Fibroblast of skin of left biceps (primary cell): ENCODE measurements around the gene GORASP1.

ENCODE experiments used
- DNase-seq, 2 experiments: peaks; one replicate each; pipeline ENCODE4 v3.0.0-alpha.2; 2013; ENCODE audit warnings: low read depth in 2 of 2

Gene GORASP1

DNA sequence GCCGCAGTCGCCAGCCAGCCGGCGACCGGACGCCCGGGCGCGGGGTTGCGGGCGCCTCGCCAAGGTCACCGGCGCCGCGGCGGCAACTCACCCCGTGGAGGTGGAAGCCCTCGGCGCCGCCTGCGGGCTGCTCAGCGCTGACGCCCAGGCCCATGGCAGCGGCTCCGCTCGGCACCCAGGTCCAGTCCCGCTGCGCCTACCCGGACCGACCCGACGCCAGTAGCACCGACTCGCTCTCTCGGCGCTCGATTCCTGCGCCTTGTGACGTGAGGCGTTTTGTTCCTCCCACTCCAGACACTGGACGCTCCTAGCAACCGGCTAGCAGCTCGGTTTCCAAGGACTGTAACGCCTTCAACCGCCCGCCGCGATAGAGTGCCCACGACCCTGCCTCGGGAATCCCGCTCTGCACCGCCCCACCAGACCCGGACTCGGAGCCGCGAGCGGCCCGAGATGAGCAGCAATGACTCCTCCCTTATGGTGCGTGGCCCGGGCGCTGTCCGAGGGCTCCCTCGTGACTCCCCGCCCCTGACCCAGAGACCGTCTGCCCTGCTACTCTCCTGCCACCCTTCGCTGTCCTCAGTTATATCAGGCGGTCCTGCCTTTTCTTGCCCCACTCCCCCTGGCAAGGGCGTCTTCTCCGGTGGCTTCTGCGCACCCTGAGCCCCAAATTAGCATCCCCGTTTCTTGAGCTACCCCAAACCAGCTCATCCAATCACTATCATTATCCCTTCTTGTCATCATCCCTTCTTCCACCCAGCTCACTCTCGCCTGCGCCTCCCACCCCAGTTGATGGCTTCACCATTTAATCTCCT lies at the start of gene GORASP1, which contains the start of gene TTC21A:
Gene GORASP1 (minus strand): TSS at position 240 of the 812 bp plus-strand sequence. CDS start 86 bp downstream, at position 154.
Gene TTC21A (plus strand): TSS at position 293 of the 812 bp plus-strand sequence. CDS start 158 bp downstream, at position 451.
- DNase-seq: peak; percentile 55 to 56

DNA sequence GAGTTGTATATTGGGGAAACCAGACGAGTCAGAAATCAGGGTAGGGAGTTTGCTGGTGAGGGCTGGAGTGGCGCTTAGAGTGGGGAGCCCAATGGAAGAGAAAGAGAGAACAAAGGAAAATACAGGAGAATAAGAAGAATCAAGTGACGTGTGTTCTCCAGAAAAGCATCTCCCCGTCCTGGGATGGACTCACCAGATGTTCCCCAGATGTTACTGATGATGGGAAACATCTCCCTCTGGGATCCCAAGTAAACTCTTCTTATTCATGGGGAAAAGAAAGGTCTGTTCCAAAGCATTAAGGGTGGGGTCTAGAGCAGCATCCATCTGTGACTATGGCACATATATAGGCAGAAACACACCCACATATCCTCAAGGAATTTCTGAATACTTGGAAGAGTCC lies 49.0 kb upstream of the GORASP1 start:
- DNase-seq: no peak

DNA sequence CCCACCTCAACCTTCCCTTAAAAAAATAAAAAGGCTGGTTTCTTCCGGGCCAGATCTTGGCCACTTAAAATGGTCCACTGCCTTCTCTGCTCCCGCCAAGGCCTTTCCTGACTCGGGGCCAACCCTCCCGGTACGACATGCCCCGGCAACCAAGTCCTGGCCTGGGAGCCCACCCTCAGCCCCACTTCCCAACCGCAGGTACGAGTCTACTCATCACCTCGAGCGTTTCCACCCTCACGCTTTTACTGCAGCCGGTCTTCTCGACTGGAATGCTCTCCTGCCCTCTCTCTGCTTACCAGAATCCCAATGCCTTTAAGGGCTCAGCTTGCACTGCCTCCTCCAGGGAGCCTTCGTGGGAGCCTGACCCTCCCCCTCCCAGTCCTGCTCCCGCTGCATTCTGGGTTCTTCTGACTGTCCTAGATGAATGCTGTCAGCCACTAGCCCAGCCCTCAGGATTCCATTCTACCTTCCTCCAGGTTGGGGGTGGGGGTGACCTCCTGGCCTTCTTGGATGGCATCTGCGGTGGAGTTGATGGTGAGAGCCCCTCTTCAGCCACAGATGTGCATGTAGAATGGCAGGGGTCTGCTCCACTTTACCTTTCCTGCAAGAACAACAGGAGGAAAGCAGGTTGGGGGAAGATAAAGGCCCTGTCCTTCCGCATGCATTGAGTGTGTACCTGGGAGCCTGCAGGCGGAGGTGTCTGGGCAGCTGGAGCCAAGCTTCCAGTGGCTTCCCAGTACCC lies 47.0 kb upstream of the GORASP1 start:
- no peak for DNase-seq

DNA sequence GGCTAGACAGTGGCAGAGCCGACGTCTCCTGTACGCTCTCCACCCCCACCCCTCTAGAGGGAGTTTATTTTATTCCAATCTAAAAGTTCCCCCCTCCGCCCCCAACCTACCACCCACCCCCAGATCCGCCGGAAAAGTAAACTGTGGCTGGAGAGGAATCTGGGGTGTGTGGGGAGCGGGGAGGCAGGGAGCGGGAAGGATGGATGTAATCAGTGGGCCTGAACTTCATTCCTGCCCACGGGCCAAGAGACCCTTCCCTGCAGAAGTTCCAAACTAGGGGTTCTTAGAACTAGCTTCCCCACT lies 46.5 kb upstream of the GORASP1 start:
- no peak for DNase-seq

DNA sequence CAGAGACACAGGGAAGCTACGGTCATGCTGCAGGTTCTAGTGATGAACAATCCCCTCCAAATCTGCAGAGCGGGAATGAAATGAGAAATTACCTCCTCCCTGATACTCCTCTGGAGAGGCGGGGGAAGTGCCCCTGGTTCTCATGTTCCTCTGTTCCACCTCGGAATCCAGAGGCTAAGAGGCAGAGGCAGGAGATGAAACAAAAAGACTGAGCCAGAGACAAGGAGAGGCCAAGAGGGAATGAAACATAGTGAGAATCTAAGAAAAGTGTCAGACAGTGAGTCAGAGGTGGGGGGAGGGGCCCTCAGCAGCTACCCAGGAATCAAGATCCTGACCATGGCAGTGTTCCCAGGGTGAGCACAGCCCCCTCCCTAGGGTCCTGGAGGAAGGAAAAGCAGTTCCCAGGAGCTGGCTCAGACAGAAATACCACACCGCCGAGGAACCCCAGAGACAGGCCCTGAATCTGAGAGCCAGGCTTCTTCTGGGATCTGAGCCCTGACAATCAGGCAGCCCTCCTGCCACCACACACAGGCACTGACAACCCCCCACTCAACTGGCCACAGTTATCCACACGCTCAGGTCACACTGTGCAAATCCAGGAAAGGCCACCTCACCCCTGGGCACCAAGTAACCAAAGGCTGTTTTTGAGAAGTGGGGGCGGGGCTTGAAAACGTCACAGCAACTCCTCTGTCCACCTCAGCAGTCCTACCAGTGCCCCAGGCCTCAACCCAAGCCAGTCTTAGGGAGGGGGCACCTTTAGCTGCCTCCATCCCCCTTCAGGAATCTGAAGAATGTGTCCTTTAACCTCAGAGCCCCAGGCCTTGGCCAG lies 43.6 kb upstream of the GORASP1 start:
- peak; percentile 97 for DNase-seq

DNA sequence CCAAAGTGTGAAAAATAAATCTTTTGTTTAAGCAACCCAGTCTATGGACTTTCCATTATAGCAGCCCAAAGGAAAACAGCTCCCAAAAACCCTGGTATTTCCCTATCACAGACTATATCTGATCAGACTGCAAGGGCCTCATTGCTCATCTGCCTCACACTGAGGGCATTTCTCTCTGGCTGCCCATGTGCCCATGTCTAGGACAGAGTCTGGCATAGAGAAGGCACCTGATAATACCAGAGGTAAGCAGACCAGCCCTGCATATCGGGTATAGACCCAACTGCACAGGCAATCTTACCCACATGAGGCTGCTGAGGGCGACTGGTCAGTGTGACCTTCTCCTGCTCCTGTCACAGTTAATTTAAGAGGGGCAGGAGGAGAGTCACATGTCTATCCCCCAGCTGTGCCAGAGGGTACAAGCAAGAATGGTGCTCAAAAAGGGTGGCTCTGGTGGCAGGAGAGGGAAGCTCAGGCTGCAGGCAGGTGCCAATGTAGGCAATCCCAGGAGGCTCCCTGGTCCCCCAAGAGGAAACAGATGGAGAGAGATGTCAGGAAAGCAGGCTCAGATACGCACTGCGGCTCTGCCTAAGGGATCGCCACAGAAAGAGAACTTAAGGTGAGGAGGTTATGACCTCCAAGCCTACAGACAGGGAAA lies 42.8 kb upstream of the GORASP1 start:
- DNase-seq: no peak

DNA sequence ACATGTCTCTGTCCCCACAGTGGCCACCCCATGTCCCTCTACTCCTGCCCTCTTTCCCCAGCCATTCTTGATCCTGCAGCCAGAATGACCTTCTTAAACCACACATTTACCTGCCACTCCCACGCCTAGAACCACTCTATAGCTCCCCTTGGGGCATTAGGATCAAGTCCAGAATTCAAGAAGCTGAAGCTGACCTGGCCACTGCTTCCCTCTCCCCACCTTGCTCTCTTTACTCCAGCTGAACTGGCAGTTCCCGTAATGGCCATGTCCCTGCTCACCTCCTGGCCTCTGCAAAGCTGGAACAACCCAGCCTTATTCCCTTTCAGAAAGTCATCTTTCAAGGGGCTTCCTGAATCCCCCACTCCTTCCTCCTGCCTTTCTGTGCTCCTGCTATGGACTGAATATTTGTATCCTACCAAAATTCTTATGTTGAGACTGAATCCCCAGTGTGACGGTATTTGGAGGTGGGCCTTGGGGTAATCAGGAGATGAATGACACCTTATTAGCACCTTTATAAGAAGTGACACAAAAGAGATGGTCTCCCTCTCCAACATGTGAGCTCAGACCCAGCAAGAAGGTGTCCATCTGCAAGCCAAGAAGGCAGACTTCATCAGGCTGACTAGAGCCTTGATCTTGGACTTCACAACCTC lies 42.2 kb upstream of the GORASP1 start:
- DNase-seq: no peak

DNA sequence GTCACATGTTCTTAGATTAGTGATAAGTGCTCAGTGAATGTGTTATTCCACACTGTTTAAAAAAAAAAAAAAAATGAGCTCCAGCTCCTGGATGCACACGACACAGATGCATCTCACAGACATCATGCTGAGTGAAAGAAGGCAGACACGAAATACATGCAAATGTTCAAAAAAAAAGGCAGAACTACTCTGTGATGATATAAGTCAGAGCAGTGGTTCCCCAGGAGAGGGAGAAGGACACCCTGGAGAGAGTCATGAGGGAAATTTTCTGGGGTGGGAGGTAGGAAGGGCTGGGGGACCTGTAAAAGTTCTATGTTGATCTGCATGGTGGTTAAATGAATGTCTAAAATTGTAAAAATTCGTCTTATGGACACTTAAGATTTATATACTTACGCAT lies 41.6 kb upstream of the GORASP1 start:
- DNase-seq: no peak

DNA sequence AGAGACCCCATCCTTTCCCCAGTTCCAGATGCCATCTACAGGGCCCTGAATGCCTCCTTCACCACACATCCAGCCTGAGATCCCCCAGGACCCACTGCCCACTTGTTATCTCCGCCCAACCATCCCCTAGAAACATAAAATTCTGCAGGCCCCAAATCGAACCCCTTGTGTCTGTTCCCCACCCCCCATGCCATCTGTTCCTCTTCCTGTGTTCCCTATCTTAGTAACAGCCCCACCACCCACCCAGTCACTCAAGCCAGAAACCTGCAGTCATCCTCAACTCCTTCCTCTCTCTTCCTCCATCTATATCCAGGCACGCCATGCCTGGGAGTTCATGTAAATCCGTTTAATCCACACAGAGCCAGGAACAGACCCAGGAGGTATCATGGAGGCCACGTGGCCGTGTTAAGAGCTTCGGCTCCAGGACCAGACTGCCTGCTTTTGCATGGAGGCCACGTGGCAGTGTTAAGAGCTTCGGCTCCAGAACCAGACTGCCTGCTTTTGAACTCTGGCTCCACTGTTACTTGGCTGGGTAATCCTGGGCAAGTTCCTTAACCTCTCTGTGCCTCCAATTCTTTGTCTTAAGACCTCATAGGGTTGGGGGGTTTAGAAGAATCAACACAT lies 41.1 kb upstream of the GORASP1 start:
- no peak for DNase-seq

DNA sequence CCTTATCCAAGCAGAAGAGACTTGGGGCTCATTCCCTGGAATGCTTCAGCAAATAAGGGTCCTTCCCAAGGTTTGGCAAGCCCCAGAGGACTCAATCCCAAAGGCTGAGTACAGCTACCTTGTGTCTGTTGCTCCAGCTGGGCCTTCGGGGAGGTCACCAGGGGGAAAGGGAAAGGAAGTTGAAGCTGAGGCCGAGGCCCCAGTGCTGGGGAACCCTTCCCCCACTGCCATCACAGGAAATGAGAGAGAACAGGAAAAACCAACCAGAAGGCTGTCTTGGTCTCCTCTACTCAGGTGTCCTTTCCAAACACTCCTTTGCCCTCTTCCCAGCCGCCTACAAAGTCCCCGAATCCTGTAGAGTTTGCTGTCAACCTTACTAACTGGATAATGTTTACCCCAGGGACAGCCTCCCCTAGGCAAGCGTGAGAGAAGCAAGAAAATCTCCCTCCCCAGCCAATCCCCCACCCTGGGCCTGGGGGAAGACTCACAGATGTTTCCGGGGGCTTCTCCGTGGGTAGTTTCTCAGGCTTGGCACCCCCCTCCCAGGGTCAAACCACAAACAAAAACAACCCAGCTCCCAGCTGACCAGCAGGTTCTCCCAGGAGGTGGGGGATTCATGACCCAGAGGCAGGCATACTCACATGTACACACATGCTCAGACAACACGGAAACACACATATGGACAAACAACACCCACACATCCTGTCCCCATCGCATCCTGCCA lies 40.4 kb upstream of the GORASP1 start:
- DNase-seq: no peak

DNA sequence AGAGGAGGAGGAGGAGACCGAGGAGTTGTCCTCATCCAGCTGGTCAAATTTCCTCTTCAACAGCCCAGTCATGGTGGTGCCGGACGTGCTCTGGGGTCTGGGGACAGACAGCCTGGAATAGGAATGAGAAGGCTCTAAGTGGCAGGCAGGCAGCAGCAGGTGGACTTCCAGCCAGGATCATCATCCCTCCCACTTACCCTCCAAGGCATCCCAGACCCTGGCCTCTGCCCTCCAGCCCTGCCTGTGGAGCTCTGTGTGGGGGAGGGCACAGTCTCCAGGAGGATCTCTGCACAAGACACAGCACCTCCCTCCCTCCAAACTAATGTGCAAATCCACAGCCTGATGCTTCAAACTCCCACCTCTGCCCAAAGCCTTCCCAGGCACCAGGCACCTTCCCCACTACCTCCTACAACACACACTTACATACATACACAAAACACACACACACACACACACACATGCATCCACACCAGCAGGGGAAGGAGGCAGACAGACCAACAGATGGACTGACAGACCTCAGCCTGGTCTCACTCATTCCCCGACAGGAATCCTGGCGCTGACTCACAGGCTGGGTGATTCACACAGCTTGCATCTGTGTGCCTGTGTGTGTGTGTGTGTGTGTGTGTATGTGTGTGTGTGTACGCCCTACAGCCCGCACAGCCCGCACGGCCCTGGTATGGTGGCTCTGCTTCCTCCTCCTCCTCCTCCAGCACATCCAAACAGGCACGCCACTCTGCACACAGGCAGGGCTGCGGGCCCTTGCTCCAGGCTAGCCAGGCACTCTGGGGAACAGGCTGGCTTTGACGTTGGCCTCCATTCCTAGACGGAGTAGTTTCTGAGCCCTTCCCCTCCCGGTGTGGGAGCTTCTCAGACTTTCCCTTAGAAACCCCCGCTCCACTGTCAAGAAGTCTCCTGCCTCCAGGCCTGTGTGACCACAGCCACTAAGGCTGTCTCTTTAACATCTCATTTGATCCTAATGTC lies 39.5 kb upstream of the GORASP1 start:
- peak; percentile 96 for DNase-seq

DNA sequence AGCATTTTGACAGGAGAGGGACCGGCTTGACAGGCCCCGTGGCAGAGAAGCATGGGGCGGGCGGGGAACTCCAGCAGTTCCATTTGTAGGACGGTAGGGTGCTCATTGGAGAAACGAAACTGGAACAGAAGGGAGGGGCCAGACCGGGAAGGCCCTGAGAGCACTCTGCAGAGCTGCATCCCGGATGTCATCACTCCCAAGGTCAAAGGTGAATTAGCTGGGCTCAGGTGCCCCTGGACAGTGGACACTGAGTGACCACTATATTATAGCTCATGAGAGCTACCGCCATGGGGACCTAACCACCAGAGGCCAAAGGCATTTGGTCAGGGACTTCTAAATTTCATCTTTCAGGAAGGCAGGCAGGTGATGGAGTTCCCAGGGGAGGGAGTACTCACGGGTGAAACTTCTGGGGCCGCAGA lies 38.7 kb upstream of the GORASP1 start:
- no peak for DNase-seq

DNA sequence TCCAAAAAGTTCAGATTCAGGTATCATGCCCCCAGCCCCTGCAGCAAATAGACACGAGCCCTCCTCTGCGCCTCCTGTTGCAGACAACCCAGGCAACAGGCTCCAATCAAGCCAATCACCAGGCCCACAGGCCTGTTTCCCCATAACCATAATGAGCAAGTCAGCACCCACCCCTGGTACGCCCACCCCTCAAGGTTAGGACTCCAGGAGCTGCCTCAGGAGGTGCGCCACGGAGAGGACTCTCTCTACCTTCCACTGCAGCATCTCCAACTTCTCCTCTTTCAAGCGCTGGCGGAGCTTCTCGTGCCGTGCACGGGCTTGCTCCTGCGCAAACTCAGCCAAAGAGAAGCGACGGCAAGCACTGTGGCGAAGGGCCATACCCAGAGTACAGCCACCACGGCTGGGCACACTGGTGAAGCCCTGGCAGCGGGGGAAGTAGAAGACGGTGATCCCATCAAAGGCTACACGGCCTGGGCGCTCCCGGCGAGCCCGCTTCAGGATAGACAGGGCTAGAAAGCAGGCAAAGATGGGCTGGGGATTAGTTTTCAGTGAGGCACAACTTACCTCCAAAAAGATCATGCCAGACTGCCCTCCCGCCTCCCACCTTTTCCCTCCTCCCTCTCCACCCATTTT lies 37.4 kb upstream of the GORASP1 start:
- no peak for DNase-seq

DNA sequence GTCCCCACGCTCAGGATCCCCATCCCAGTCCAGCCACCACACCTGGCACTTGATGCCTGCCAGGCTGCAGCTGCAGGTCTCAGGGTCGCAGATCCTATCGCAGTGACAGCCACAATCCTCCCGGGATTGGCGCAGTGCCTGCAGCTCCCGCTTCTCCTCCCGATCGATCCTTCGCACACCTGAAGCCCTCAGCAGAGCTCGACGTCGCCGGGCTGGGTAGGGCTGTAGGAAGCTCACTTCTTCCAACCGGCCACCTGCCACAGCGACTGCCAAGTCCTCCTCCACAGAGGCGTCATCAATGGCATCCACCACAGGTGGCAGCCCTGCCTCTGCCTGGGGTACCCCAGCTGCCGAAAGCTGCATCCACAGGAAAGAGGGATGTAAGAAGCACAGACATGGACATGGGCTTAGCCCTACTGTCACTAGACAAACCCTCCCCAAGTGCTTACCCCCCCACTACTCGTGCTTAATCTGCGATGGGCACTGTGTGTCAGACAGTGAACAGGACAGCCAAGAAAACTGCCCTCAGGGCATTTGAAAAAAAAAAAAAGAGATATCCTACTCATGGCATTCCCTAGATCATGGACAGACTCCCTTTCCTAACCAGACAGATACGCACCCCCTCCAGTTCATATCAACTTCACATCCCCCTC lies 36.8 kb upstream of the GORASP1 start:
- no peak for DNase-seq

DNA sequence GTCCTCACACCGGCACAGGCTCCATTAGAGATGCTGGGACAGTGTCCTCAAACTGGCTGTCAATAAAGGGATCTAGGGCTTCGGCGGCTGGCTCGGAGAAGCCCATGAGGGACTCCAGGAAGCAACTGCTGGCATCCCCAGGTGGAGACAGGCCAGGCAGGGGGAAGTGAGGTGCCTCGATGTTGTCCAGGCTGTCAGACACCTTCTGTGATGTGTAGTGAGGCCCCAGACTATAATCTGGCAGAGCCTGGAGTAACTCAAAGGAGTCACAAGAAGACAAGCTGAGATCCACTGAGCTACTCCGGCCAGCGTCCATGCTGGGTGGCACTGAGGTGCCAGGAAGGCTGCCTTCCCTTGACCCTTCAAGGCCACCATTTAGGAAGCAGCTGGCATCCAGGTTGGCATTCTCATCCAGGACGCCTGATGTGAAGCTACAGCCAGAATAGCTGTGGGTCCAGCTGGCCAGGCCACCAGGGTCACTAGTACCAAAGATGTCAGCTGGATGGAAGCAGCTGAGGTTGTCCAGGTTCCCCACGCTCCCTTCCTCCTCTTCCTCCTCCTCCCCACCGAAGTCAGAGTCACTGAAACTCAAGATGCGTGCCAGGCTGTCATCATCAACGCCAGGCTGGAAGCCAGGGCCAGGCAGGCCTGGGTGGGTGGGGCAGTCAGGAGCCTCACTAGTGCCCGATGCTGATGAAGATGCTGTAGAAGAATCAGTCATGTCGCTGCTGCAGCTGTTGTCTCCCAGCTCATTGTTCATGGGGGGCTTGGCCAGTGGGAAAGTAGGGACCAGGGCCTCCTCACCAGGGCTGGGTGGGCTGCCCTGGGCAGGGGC lies 35.8 kb upstream of the GORASP1 start:
- DNase-seq: no peak

DNA sequence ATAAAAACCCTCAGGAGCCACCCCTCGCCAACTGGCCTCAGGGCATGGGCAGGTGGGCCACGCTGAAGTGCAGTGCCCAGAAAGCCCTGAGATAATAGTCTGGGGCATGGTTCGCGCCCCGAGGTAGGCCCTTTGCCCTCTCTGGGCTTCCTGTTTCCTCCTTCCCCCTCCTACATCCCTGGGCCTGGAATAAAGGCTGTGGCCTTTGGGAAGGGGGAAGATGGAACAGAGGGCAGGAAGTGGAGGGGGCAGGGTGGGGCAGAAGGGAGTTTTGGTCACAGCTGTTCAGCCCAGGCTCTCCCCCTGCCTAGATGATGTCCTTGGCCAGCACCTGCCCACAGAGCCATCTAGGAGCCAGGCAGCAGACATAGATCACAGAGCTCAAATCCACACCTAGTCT lies 34.6 kb upstream of the GORASP1 start:
- no peak for DNase-seq
